HG03196 (cell line): ENCODE results near the gene LRMDA.

Source experiments
- ATAC-seq: cut with Tn5 transposase; IDR thresholded peaks from one replicate; pipeline ENCODE4 v1.9.1; 2021; ENCODE audit not compliant: unreplicated experiment

LRMDA gene

DNA sequence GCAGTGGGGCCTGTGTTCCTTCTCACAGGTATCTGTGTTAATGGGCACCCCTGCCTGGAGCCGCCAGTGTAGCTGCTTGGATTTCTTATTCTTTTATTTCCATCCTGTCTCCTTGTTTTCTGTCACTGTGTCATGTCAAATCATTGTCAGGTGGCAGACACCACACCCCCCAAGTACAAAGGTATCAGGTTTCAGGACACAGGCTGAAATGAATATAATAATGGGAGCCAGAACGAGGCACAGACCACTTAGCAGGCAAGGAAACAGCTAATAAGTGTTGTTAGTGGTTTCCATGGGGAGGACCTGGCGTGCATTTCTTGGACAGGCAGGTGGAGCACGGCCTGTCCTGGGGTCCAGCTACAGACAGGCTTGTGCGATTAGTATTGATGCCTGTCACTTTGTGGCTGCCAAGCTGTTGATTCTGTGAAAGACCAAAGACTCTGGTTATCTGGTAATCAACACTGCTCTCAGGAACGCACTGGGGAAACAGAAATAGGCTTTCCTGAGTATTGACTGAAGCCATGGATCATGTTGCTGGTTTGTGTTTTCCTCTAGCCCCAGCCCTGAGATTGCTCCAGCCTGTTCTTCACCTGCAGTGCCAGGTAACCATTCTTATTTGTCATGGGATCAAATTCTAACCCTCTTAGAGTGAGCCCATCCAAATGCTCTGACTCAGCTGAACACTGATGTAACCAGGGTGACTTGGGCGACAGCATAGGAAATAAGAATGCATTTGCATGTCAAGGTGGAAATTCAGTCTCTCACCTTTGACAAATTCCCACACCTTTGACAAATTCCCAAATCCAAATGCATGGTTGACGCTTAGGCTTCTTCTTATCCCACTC, 1002.0 kb downstream of the LRMDA start:
- no peak for ATAC-seq

DNA sequence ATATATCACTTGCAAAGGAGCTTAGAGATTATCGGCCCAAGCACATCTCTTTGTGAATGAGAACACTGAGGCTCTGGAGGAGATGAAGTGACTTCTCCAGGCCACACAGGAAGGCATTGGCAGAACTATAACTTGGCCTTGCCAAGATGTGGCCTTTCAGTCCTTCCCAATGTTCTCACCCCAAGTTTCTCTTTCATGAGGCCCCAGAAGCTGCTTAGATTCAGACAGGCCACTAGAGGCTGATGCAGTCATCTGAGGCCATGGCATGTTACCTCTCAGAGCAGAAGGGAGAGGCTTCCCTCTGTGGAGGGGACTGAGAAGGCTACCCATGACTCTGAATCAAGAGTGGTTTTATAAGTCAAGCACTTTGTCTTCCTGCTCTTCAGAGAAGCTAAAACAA, 1003.7 kb downstream of the LRMDA start:
- no peak for ATAC-seq

DNA sequence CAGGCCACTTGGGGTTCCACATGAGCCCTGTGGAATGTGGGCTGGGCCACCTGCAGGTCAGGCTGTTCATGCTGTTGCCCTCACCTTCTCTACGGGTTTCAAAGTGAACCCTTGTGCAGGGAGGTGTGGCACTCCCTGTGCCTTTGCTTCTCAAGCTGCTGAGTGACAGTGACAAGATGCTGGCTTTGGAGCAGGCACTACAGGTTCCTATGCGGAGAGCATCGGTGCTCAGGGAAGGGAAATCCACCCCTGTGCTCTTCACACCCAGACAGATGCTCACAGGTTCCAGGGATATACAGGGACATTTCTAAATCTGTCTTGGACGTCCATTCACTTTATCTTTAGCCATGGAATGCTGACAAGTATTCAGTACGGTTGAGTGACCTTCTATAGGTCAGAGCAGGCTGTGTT, 1005.0 kb downstream of the LRMDA start:
- ATAC-seq = no peak

DNA sequence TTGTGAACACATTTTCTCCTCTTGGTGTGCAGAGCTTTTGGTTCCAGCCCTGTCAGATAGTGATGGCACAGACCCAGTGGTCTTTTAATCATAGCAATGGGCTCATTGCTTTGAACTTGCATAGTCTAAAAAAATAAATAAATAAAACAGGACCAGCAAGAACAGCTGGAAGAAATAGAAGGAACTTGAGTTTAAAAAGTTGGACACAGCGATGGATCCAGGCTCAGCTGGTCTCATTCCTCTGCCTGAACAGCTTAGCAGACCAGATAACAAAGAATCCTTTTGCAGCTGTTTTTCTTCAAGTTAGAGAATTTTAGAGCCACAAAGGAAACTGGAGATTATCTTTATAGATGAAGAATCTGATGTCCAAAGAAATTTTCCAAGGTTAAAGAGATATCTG, 1005.6 kb downstream of the LRMDA start:
- ATAC-seq = no peak

DNA sequence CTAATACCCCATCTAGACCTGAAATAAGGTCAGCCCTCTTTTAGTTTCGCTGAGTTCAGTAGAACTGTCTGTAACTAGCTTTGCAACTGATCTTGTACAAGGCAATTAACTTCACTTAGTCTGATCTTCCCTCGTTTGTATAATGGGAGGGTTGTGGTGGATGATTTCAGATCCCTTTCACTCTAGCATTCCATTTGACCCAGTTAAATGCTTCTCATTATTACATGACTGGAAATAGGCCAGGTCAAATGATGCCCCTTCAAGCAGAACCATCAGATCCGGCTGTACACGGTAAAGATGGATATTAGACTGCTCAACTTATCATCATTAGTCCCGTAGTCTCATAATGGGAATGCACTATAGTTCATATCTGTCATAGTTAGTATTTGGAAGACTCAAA, 1009.0 kb downstream of the LRMDA start:
- no peak for ATAC-seq

DNA sequence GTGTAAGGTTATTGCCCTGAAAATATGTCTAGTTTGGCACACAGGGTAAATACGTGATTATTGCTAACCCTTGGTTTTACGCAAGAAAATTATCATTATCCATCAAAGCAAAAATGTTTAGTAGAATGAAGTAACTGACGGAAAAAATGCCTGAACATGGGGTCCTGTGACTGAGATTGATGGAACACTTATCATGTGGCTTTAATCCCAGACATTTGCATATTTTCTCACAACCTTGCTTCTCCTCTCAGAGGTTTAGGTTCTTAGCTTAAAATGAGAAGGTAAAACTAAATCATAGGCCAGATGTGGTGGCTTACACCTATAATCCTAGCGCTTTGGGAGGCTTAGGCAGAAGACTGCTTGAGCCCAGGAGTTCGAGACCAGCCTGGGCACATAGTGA, 1010.7 kb downstream of the LRMDA start:
- no peak for ATAC-seq

DNA sequence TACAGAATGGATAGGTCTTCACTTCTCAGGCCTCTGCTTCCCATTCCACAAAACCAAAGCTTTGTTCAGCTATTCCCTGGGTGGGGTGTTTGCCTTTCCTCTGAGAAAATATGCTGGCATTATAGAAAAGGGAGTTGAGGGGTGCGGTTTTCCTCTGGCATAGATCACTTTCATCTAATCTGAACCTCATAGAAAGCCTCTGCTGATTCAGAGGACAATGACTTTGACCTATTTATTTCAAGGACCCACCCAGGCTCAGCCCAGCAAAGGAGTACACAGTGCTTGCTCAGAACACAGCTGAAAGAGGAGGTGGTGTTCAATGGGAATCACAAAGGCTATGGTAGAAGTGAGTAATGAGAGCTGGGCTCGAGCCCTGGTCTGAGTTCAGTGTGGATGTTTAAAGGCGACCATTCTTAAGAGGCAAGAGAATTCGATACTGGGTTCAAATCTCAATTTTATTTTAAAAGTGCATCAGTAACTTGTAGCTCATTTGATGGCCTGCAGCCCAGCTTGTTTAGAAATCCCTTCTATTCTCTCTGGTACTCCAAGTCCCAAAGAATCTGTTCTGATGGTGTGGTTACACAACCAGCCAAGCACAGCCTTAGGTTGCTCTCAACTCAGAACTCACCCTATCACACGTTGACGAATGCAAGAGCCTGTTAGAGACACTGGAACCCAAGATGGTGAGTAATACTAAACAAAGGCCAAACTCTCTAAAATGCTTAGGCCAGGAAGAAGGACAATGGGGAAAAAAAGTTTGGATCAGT, 1012.8 kb downstream of the LRMDA start:
- no peak for ATAC-seq

DNA sequence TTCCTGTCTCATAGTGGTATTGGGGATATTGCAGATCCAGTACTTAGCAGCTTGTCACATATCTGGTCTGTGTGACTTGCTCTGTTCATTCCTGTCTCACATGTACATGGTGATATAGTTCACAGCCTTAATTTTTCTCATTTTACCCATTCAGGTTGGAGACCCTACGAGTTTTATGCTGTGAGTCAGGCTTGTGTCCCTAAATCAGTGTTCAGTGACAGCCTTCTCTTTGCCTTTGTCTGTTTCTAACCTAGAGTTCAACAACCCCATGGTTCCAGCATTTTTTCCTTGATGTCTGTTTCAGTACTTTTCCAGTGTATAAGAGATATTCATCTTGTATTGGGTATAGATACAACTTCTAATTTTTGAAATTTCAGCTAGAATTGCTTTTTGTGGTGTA, 1016.2 kb downstream of the LRMDA start:
- no peak for ATAC-seq

DNA sequence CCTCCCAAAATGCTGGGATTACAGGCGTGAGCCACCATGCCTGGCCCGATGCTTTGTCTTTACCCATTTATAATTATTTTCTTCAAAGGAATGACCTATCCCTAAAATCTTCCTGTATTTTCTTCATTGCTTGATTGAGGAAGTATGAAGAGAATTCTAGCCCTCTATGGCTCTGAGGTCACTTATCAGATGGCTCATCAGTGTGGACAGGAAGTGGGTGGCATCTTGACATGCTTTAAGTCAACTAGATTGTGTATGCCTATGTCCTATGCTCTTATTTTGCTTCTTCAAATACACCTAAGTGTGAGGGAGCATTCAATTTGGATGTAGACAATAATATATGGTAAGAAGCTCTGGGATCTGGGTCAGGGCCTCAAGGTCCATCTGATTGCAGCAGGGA, 1020.5 kb downstream of the LRMDA start:
- no peak for ATAC-seq

DNA sequence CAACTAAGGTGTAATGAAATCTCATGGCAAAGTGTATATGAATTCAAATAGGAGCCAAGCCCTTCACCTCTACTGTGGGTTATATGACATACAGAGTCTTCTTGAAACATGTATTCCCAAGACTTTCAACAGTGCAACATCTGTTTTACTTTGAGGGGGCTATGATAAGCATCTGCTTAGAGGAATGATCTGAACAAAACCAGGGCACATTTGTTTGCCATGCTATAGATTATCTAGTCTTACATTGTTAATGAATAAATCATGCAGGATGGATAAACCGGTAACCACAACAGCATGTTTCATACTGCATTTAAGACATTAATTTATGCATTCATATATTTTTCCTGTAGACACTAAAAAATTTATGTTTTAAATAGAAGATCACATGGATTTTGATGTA, 1021.9 kb downstream of the LRMDA start:
- ATAC-seq = no peak

DNA sequence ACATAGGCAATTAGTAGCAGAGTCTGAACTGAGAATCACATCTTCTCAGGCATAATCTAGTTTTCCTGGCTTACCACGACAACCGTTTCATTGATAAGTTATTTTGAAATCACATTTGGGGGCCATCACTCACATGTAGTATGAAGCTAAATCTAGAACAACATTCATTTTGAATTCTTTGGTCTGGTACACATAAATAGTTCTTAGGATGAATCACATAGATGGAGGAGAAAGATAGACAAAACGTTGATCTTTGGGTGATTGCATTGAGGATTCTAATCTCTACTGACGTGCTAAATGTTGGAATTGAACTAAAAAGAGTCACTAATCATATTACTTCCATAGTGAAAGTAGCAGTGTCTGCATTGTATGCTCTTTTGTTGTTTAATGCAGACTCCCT, 1022.6 kb downstream of the LRMDA start:
- ATAC-seq = no peak

DNA sequence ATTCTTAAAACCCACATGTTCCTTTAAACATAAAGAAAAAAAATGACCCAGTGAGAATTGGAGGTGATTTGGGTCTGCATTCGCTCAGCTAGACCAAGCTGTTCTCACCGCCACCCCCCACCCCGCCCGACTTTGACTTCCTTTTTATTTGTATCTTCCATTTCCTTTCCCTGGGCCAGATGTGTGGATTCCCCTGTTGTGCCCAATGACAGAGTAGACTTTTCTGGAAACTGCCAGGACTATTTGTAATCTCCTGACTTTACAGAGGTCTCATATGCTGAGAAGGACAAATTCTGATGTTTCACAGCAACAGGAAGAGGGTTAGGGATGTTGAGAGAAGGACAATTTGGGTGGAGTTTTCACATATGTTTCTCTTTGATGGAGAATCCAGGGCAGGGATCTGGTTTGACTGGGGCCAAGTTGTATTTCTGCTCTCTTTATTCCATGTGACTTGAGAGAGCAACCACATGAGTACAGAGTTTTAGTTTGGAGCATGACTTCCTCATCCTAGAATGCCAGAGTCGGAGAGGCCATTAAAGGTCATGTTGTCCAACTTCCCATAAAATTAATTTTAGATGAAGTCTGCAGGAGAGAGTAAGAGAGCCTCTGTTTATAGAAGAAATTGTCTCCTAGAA, 1023.2 kb downstream of the LRMDA start:
- no peak for ATAC-seq

DNA sequence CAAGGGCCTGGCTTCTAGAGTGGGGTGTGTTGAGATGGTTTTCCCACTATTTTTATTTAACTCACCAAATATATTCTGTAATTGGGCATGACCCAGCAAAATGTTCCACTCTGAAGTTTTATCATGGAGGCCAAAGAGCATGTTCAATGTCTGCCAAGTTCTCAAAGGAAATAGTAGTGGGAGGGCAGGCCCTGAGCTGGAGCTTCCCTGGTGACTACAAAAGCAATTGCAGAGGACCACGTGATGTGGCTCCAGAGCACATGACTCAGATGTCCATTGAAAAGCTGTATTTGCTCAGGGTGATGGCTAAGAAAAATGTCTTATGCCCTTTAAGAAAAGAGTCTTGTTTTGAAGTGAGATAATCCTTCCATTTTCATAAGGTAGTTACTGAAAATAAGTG, 1024.8 kb downstream of the LRMDA start:
- ATAC-seq = no peak

DNA sequence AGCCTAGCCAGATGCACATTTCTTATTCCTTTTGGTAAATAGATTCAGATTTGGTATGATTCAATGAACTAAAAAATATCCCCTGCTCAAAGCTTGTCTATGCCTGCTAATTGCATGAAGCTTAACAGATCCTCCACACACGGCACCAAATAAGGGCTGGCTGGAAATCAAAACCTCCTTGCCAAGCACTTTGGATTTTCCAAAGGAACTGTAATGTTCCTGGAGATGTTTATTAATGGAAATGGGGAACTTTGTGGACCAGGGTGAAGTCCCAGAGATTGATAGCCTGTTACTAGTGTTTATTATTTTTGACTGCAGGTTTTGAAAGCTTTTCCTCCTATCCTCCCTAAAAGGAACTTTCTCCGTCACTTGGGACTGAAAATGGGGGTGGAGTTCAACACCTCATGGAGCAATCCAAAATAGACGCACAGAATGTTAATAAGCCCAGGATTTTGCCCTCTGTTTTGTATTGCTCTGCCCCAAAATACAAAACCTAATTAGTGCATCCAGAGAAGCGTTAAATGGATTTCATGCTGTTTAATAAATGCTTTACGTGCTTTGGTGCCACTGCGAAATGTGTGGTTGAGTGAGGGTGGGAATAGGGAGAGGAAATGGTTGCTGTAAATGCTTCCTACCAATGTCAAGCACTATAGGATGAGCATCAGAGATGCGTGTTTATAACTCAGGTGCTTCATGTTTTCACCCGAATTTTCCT, 1027.7 kb downstream of the LRMDA start:
- no peak for ATAC-seq

DNA sequence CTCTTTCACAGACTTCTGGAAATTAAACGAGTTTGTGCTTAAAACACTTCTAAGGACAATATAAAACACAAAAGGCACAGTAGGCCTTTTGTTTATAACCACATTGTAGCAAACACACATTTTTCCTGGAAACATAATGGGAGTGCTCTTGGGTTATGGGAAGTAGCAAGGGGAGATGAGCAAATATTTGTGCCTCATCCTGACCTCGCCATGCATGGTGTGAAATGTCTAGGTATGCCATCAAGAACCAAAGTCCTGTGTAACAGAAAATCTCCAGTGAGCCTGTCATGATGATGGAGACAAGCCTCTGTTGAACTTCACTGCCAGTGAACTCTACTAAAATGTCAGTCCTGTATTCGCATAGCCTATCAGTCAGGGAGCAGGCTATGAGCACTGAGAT, 1029.6 kb downstream of the LRMDA start:
- no peak for ATAC-seq

DNA sequence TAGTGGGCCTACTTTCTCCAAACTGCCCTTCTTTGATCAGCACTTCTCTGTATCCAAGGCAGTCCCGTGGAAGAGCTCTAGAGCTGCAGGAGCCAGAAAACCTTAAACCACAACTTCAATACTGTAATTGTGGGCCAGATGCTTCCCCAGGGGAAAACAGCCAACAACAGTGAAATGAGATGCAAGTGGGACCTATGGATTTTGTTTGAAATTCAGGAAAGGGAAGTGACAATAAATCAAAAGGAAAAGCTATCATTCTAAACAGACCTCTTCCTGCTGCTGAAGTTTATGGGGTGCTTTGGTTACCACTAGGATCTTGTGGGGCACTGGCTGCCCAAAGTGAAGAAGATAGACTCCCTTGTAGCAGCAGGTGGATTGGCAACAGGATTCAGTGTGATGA, 1031.7 kb downstream of the LRMDA start:
- no peak for ATAC-seq

DNA sequence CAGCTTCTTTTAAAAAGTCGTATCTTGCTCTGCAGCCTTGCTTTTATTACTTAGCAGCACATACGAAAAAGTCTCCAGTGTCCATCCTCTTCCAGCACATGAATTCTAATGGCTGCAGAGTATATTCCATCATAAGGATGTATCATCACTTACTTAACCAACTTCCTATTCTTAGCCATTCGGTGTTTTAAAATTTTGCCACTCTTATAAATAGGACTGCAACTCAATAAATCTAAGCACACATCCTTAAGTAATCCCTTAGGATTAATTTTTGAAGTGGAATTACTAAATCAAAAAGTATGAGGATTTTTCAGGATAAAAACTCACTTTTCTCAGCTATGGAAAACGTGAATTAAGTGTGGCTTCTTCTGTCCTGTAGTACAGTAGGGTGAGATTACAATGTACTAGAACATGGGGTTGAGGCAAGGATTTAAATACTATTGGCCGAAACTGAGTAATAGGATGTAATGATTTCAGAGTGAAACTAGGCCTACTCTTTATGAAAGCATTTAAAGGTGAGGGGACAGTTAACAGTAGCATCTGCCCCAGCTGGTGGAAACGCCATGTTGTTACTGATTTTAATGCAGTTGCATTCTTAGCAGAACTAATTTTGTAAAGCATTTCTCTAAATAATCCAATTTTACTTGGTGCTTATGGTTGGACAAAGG, 1035.5 kb downstream of the LRMDA start:
- no peak for ATAC-seq

DNA sequence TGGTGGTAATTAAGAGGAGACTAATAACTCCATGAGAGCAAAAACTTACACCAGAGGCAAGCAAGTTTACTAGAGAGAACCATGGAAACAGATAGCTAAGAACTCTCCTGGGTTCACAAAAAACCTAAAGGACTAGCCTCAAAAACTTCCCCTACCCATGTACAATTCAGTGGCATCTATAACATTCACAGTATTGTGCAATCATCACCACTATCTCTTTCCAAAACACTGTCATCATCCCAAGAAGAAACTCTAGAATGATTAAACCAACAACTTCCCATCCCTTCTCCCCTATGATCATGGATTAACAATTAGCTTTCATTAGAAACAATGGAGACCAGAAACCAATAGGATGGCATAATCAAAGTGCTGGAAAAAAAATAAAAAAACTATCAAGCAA, 1038.3 kb downstream of the LRMDA start:
- ATAC-seq = no peak

DNA sequence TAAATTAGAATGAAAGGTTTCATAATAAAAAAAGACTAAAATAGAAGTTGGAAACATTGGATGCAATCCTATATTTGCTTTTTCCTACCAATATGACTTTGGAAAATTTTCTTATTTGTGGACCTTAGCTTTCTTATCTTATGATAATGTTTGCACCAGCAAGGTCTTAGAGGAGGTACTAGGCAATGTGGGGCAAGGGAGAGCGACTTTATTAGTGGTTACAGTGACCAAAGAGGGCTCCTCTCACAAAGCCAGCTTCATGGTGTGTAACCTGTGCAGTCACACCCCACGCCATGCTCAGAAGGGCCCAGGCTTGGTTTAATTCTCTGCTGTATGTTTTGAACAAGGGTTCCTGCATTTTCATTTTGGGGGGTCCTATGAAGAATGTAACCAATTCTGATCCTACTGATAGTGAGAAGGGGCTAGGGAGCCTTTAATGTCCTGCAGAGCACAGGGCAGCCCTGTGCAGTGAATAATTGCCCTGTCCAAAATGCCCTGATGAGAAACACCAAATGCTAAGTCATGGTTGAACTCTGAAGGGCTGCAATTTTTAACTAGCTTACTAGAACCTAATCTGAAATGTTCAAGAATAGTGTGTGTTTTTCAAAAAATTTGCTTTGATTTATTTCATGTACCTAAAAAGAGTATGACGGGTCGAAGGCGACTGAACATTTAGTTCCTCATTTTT, 1047.8 kb downstream of the LRMDA start:
- ATAC-seq = no peak

DNA sequence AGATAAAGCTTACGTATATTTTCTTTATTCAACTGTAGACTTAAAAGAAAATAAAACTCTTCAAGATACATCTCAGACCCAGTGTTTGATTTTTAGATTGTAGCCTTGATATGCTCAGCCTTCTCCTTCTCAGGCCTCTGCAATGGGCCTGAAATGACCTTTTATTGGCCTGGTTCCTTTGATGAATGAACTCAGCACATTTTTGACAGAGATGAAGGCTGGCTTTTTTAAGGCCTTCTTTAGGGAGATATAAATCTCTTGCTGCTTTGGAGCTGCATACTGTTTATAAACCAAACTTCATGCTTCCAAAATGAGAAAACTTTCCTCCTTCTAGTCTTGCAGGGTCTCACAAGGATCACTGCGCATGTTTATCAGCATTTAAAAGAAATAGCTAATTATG, 1049.8 kb downstream of the LRMDA start:
- no peak for ATAC-seq
